ENCODE measurements around the gene SLC13A4.
"Not testable (repeated sequence)": the region's sequence is repeated elsewhere in the genome, so short reads cannot be mapped to it uniquely, and the experiment has no call there.

The SLC13A4 gene

DNA sequence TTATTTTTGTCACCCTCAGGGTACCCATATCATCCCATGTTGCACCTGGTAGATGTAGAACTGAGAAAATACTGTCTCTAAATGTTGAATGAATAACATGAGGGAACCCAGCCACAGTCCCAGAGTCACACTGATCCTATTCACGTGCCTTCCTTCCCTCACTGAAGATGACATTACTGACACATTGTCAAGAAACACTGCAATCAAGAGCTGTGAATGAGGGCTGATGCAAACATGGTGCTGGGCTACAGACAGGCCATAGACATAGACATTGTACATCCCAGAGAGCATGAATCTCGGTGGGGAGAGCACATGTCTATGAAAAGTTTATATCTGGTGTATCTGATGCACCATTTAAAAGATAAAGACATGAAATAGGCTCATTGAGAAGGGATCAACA, 9.8 kb downstream of the SLC13A4 start:
- DNase-seq: no peak

- no peak for DNase-seq
Measured at GRCh38 chr7:135717693-135718092, 10.3 kb downstream of the SLC13A4 start.

DNA sequence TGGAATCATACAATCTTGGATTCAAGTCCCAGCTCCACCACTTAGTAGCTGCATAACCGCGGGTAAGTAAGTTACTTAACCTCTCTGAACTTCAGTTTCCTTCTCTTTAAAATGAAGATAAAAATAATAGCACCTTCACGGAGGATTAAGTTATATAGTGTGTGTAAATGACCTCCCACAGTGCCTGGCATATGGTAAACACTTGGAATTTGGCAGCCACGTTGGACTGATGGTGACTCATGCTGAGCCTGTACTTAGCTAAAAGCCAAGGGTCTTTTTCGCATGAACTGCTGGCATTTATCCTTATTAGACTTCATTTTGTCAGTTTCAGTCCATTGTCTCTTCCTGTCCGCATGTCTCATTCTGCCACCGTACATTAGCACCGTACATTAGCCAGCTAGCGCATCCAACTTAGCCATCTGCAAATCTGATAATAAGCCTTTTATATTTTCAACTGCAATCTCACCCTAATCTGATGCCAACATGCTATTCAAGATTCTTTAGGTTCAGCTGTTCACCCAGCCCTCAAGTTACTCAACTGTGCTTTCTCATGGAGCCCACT, 11.2 kb downstream of the SLC13A4 start:
- no peak for DNase-seq

- no peak for DNase-seq
Measured at GRCh38 chr7:135715673-135716072, 12.3 kb downstream of the SLC13A4 start.

DNA sequence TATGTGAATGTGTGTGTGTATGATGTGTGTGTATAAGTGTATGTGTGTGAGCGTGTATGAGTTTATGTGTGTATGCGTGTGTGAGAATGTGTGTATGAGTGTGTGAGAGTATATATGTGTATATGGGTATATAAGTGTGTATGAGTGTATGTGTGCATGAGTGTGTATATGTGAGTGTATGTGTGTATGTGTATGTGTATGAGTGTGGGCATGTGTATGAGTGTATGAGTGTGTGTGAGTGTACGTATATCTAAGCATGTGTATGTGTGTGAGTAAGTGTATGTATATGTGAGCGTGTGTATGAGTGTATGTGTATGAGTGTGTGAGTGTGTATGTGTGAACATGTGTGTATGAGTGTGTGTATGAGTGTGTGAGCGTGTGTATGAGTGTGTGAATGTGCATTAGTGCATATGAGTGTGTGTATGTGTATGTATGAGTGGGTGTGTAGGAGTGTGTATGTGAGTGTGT, 12.9 kb downstream of the SLC13A4 start:
- no peak for DNase-seq

GRCh38 chr7:135714534-135715009, 13.4 kb downstream of the SLC13A4 start:
- no peak for DNase-seq

GRCh38 chr7:135713836-135714470, 14.0 kb downstream of the SLC13A4 start:
- DNase-seq: no peak

DNA sequence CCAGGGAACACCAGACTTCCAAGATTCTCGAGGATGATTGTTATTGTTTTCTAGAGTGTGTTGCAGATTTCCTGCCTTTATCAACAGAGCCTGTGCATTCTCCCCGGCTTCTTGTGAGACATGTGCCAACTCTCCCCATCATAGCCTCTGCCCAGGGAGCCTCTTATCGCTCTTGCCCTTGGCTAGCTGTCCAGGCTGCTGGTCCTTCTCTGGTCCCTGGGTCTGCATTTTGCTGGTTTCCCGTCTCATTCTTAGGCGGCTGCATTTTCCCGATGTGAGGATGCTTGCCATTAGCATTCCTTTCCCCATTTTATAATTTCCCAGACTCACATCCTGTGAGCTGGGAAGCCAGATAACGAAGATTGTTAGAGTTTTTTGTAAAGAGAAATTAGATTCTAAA, 15.2 kb downstream of the SLC13A4 start:
- no peak for DNase-seq

DNA sequence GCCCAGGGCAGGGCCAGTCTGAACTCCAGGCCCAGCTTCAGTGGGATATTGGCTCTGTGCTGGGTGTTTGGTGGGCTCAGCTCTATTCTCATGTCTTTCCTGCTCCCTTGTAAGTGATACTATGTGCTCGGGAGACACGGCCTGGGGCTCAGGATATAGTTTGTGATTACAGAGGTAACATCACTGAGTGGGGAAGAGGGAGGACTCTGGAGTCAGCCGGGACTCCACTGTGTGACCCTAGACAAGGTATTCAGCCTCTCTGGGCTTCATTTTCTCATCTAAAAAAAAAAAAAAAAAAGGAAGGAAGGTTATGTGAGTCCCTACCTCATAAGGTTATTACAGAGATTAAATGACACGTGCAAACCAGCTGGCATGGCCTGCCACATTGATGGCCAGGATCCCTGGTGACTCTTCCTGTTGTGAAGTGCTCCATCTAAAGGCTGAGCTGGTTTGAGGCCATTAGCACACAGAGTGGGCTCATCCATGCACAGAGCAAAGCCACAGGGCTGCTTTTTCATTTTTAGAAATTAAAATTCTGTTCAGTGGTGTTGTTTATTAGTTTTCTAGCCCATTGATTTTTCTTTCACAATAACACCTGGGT, 15.7 kb downstream of the SLC13A4 start:
- DNase-seq: no peak

DNA sequence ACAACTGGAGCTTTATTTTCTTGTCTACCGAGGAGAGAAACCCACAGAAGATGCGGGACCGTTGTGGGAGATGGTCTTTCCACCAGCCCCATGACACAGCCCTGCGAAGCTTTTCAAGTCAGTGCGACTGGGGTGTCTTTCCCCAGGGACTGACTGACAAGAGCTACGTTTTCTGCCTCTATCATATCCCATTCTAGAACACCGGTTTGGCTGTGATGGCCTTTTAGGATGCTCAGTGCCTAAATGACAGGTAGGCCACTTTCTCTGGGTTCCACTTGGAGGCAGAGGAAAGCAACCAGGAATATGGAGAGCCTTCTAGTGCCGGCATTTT, 16.9 kb downstream of the SLC13A4 start:
- DNase-seq: no peak

- DNase-seq: no peak
Measured at GRCh38 chr7:135710417-135711138, 17.4 kb downstream of the SLC13A4 start.

DNA sequence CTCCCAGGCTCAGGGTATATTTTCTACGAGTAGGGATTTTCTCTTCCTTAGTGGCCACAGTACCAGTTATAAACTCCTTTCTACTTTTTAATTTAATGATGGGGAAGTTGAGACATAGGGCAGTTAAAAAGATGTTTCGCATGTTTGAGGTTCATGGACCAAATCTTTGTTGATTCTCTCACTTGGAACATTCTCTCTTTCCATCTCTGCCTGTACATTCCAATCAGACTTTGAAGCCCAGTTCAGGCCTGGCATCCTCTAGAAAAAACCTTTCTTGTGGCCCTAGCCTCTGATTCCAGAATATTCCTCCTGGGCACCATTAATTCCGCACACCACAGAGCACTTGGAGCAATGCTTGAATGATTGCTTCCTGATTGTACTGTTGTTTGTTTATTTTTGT, 18.5 kb downstream of the SLC13A4 start:
- DNase-seq: no peak

GRCh38 chr7:135708041-135708440, 19.9 kb downstream of the SLC13A4 start:
- no peak for DNase-seq

- DNase-seq: no peak
Measured at GRCh38 chr7:135707570-135707966, 20.4 kb downstream of the SLC13A4 start.

DNA sequence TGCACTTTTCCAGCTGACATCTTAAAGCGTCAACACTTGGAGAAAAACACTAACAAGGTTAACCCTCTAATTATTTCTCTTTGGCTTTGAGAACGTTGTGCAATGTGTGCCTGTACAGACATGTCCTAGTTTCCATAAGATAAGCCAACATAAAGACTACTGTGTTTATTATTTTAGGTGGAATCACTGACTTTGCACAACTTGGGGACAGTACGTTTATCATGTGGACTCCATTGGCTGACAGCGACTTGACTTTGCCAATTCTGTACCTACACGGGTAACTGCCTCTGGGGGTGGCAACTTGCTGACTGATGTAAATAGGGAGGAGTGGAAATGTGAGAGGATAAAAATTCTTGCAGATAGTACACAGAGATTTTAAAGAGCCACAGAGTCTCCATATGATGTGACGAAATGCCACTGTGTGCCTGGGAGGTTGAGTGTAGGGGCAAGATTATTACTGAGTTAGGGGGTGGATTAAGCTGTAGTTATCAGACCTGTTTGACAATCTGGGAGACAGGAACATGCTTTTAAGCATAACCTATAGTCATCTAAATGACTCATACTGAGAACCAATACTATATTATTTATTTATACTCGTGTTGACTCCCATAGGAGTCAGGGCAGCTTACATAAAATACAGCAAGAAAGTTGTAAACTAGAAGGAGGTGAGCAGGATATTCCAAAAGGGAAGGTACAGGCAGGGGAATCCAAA, 21.0 kb downstream of the SLC13A4 start:
- DNase-seq: no peak

GRCh38 chr7:135706038-135706742, 21.8 kb downstream of the SLC13A4 start:
- no peak for DNase-seq

- no peak for DNase-seq
Measured at GRCh38 chr7:135704698-135705097, 23.3 kb downstream of the SLC13A4 start.

DNA sequence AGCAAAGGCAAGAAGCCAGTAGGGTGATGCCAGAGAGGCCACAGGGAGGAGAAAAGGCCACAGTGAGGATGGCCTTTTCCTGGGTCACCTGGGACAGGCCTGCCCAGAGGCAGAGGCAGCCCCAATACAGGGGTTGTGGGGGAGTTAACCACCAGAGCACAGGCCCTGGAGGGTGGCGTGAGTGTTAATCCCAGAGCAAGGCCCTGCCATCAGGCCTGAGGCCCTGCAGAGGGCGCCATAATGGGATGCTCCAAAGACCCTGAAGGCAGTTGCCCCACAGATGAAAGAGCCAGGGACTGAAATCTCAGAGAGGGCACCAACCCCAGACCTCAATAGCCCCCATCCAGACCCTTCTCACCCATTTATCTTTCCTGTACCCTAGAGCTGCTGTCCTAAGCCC, 23.9 kb downstream of the SLC13A4 start:
- DNase-seq: no peak

DNA sequence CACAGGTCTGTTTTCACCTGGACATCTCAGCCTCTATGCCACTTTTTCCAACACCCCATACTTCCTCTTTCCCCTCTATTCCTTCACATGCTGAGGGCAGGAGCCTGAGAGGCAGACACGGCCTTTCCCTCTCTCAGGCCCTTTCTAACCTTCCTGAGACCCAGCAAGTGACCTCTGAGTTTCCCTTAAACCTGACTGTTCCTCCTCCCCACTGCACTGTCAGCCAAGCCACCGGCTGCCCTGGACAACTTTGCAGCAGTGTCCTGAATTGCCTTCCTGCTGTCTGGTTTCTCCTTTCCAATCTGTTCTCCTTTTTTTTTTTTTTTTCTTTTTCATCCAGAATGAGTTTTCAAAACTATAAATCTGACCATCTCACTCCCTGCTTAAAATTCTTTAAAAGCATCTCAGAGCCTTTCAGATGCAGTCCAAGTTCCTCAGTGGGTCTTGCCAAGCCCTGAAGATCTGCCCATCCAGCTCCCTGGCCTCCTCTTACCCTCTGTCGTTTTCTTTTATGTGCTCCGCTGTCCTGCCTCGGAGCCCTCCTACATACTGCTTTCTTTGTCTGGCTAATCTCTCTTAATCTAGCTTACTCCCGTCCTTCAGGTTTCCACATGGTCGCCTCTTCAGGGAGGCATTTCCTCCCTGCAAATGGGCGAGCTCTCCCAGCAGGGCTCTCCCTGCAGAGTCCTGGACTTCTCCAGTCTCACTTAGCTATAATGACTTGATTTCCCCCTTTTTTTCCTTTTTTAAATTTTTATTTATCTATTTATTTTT, 30.5 kb downstream of the SLC13A4 start:
- DNase-seq: no peak

DNA sequence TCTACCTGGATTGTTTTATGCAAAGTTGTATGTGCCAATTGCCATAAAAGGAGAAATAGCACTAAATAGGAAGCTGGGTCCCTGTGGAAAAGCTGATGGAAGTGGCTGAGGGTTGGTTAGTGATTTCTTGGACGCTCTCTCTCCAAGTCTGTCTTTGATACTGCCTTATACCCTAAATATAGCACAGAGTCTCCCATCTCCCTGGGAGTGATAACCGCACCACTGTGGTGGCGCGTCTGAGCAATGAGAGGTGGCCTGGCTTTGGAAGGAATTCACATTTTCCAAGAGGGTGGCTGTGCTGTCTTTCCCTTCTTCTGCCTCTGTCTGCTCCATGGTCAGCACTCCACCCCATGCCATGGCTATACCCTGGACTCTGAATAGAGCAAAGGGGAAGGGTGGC, 34.4 kb downstream of the SLC13A4 start:
- no peak for DNase-seq

GRCh38 chr7:135692606-135693005, 35.4 kb downstream of the SLC13A4 start:
- DNase-seq: not testable (repeated sequence)

- no peak for DNase-seq
Measured at GRCh38 chr7:135692055-135692454, 35.9 kb downstream of the SLC13A4 start.

All from CD4-positive, alpha-beta T cell treated with Interleukin-21 for 1 hour (primary cell).